Fibroblast of villous mesenchyme (primary cell): ENCODE data around the gene AMBP. TPM values are rescaled to one million over a fixed set of nuclear protein-coding genes. Genes with fewer than 3 reads are reported as not detected.

Source experiments
- DNase-seq: peaks from one replicate; pipeline ENCODE4 v3.0.0-alpha.2; 2010; ENCODE audit warnings: low read depth
- H3K4me3 ChIP-seq: 2 replicates; pipeline ENCODE4 v1.5.1; 2011; ENCODE audit warnings: low read depth, mild to moderate bottlenecking, low read length
- CTCF ChIP-seq: IDR thresholded peaks from 2 replicates; pipeline ENCODE4 v1.5.1; 2012; ENCODE audit warnings: low read depth, mild to moderate bottlenecking, low read length; ENCODE audit not compliant: insufficient read depth
- total RNA-seq: library from RNA; depleted of rRNA; stranded (reverse); fragments of >200 nt; gene quantifications from 2 replicates; pipeline ENCODE4 v1.2.3, GENCODE V29; 2012

AMBP gene
- total RNA-seq, 1 donor: not detected

GRCh38 chr9:114031948-114032840 lies 45.9 kb downstream of the AMBP start:
- DNase-seq: no peak
- no peak overlapping the region for H3K4me3 ChIP-seq
- no peak for TF ChIP-seq CTCF

DNA sequence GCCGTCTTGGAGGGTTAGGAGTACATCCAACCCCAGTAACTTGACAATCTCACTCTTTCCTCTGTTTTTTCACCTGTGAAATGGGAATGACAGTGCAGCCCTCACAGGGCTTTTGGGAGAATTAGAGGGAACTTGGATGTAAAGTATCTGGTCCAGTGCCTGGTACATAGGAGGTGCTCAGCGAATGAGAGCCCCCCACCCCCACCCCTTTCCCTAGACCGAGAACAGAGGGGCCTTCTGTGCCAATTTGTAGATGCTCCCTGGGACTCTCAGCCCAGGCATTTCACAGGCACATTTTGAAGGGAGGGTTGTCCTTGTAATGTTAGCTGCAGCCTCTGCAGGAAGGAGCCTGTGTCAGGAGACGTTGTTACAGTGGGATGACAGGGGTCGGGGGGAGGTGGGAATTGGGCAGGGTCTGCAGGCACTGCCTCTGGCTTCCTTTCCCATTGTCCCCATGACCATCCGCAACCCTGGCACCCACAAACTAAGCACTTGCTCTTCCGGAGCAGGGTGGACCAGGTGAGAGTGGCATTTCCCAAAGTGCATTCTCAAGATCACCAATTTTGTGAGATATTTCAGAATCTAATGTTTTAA lies 47.0 kb downstream of the AMBP start:
- no peak overlapping the region for H3K4me3 ChIP-seq
- no peak for DNase-seq
- TF ChIP-seq CTCF: no peak

GRCh38 chr9:114030364-114030763 lies 47.7 kb downstream of the AMBP start:
- no peak overlapping the region for H3K4me3 ChIP-seq
- no peak for DNase-seq
- no peak for TF ChIP-seq CTCF

- no peak for TF ChIP-seq CTCF
- DNase-seq: no peak
- H3K4me3 ChIP-seq: no peak overlapping the region
Observed at GRCh38 chr9:114029311-114030170, 48.6 kb downstream of the AMBP start.

DNA sequence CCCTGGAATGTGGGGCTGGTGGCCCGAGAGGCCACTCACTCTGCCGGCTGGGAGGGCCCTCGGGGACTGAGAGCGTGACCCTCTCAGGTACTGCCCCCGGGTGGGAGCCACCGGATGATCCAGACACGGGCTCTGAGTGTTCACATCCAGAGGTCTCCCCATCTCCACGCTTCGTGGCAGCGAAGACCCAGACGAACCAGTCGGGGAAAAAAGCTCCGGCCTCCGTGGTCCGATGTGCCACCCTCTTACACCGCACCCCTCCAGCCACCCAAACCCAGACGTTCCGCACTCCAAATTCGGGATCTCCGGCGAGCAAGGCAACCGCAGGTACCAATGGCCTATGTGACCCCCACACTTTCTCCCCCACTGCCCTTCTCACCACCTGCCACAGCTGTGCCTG lies 49.5 kb downstream of the AMBP start:
- no peak for TF ChIP-seq CTCF
- H3K4me3 ChIP-seq: no peak overlapping the region
- DNase-seq: no peak

- H3K4me3 ChIP-seq: no peak overlapping the region
- no peak for TF ChIP-seq CTCF
- no peak for DNase-seq
Observed at GRCh38 chr9:114027863-114028465, 50.1 kb downstream of the AMBP start.
